GM23338 (cell line): ENCODE results near the gene ULK4. TPM values are rescaled to one million over a fixed set of nuclear protein-coding genes. Genes with fewer than 3 reads are reported as not detected.

Source experiments
- ATAC-seq: fragments of 200-7000 bp; cut with Tn5 transposase; 3 replicates; pipeline ENCODE4 v1.9.1; 2020
- DNase-seq: peaks from one replicate; pipeline ENCODE4 v3.0.0-alpha.2; 2015; ENCODE audit warnings: low spot score
- H2AFZ ChIP-seq: fragments of 200-600 bp; sonication (generic); 2 replicates; pipeline ENCODE4 v1.8.0; 2016; ENCODE audit warnings: antibody characterized with exemption, mild to moderate bottlenecking, moderate library complexity
- H3F3A ChIP-seq: fragments of 200-600 bp; sonication (generic); replicated peaks from 2 replicates; pipeline ENCODE4 v1.8.0; 2017; ENCODE audit warnings: antibody characterized with exemption, mixed run types, low read depth
- H3K27ac ChIP-seq: fragments of 200-600 bp; sonication (generic); 2 replicates; pipeline ENCODE4 v1.6.1; 2016; ENCODE audit warnings: low read depth
- H3K27me3 ChIP-seq: fragments of 200-600 bp; sonication (generic); 2 replicates; pipeline ENCODE4 v1.8.0; 2016; ENCODE audit warnings: mild to moderate bottlenecking, mixed run types, moderate library complexity; ENCODE audit not compliant: insufficient read depth
- H3K36me3 ChIP-seq: fragments of 200-600 bp; sonication (generic); 2 replicates; pipeline ENCODE4 v1.8.0; 2016; ENCODE audit warnings: mild to moderate bottlenecking; ENCODE audit not compliant: insufficient read depth
- H3K4me1 ChIP-seq: fragments of 200-600 bp; sonication (generic); 2 replicates; pipeline ENCODE4 v1.8.0; 2016; ENCODE audit warnings: mild to moderate bottlenecking, moderate library complexity; ENCODE audit not compliant: insufficient read depth
- H3K4me2 ChIP-seq: fragments of 200-600 bp; sonication (generic); 2 replicates; pipeline ENCODE4 v1.7.1; 2017; ENCODE audit warnings: mixed run types
- H3K4me3 ChIP-seq: fragments of 200-600 bp; sonication (generic); 2 replicates; pipeline ENCODE4 v1.6.1; 2016; ENCODE audit warnings: mixed run types
- H3K79me2 ChIP-seq: fragments of 200-600 bp; sonication (generic); replicated peaks from 2 replicates; pipeline ENCODE4 v1.8.0; 2017; ENCODE audit warnings: mild to moderate bottlenecking; ENCODE audit not compliant: insufficient read depth
- H3K9me2 ChIP-seq: fragments of 200-600 bp; sonication (generic); 2 replicates; pipeline ENCODE4 v1.8.0; 2017; ENCODE audit not compliant: insufficient read depth
- H4K20me1 ChIP-seq: fragments of 200-600 bp; sonication (generic); replicated peaks from 2 replicates; pipeline ENCODE4 v1.8.0; 2017; ENCODE audit warnings: mild to moderate bottlenecking; ENCODE audit not compliant: insufficient read depth
- H3K27ac Mint-ChIP-seq: 2 replicates; pipeline ENCODE4 v1.8.0; 2020; ENCODE audit warnings: inconsistent platforms, mild to moderate bottlenecking, moderate library complexity, mixed read lengths
- H3K27me3 Mint-ChIP-seq: 3 replicates; pipeline ENCODE4 v1.8.0; 2022; ENCODE audit warnings: low read depth, mild to moderate bottlenecking, moderate library complexity, mixed read lengths, inconsistent platforms; ENCODE audit not compliant: insufficient read depth, poor library complexity
- H3K36me3 Mint-ChIP-seq: 3 replicates; pipeline ENCODE4 v1.8.0; 2021; ENCODE audit warnings: low read depth, mild to moderate bottlenecking, inconsistent platforms, moderate library complexity, mixed read lengths
- H3K4me1 Mint-ChIP-seq: 3 replicates; pipeline ENCODE4 v1.8.0; 2020; ENCODE audit warnings: mild to moderate bottlenecking, inconsistent platforms, mixed read lengths
- H3K4me3 Mint-ChIP-seq: 3 replicates; pipeline ENCODE4 v1.8.0; 2021; ENCODE audit warnings: moderate library complexity, mild to moderate bottlenecking, inconsistent platforms, mixed read lengths
- H3K9me3 Mint-ChIP-seq: 3 replicates; pipeline ENCODE4 v1.8.0; 2020; ENCODE audit warnings: moderate library complexity, mild to moderate bottlenecking, inconsistent platforms, mixed read lengths
- CREB1 ChIP-seq: fragments of 250-450 bp; sonication (Bioruptor Pico); IDR thresholded peaks from 2 replicates; pipeline ENCODE4 v1.5.0; 2020; ENCODE audit warnings: low read depth, mild to moderate bottlenecking, moderate library complexity
- CTCF ChIP-seq, 2 experiments: fragments of 200-600 bp in 1 of 2; sonication (generic) in 1 of 2; conservative IDR thresholded peaks; 2 replicates each; pipeline versions ENCODE4 v1.5.1 to v1.6.1; 2016 to 2017; ENCODE audit warnings: antibody characterized with exemption in 2 of 2, low read depth in 2 of 2, mild to moderate bottlenecking in 2 of 2, moderate library complexity in 1 of 2
- EZH2 ChIP-seq: fragments of 200-600 bp; sonication (generic); IDR thresholded peaks from one replicate; pipeline ENCODE4 v1.8.0; 2017; ENCODE audit warnings: antibody characterized with exemption, mild to moderate bottlenecking, low read depth; ENCODE audit not compliant: unreplicated experiment
- EZH2phosphoT487 ChIP-seq: fragments of 200-600 bp; sonication (generic); IDR thresholded peaks from one replicate; pipeline ENCODE4 v1.8.1; 2018; ENCODE audit warnings: antibody characterized with exemption; ENCODE audit not compliant: unreplicated experiment
- JUNB ChIP-seq: IDR thresholded peaks from one replicate; pipeline ENCODE4 v1.6.1; 2016; ENCODE audit warnings: antibody characterized with exemption; ENCODE audit not compliant: unreplicated experiment
- NANOG ChIP-seq: IDR thresholded peaks from 2 replicates; pipeline ENCODE4 v1.6.1; 2016; ENCODE audit warnings: antibody characterized with exemption, borderline replicate concordance
- POLR2AphosphoS5 ChIP-seq: IDR thresholded peaks from 2 replicates; pipeline ENCODE4 v1.6.1; 2016; ENCODE audit warnings: antibody characterized with exemption, low read depth
- STAT1 ChIP-seq: IDR thresholded peaks from one replicate; pipeline ENCODE4 v1.6.1; 2016; ENCODE audit warnings: antibody characterized with exemption; ENCODE audit not compliant: unreplicated experiment
- ZNF331 ChIP-seq: fragments of 250-450 bp; sonication (Bioruptor Pico); IDR thresholded peaks from 2 replicates; pipeline ENCODE4 v1.5.0; 2020; ENCODE audit warnings: low read depth, mild to moderate bottlenecking, moderate library complexity
- ZNF462 ChIP-seq: fragments of 250-450 bp; sonication (Bioruptor Pico); IDR thresholded peaks from 2 replicates; pipeline ENCODE4 v1.5.0; 2020; ENCODE audit warnings: mild to moderate bottlenecking, moderate library complexity
- polyA plus RNA-seq: library from polyadenylated mRNA; unstranded; fragments of >200 nt; fragmentation: Nextera tagmentation; extraction: Ambion mirVana; gene quantifications from 2 replicates; pipeline ENCODE4 v1.2.1, GENCODE V29; 2016
- total RNA-seq: library from RNA; depleted of rRNA; stranded (reverse); fragments of >200 nt; shearing (Covaris generic); gene quantifications from 2 replicates; pipeline ENCODE4 v1.2.3, GENCODE V29; 2014
- TF ChIP-seq, protein P1 (sequence below): IDR thresholded peaks from one replicate; pipeline ENCODE4 v1.6.1; 2018; ENCODE audit warnings: antibody characterized with exemption; ENCODE audit not compliant: unreplicated experiment
- TF ChIP-seq, protein P2 (sequence below): IDR thresholded peaks from 2 replicates; pipeline ENCODE4 v1.6.1; 2016; ENCODE audit warnings: antibody characterized with exemption

The ULK4 gene
- total and polyA plus RNA-seq, 2 experiments from 2014 or later = 20.8 to 41.4 TPM

- H4K20me1 ChIP-seq = no peaks in the 10 kb centered on the region
- H2AFZ ChIP-seq = no peak overlapping the region
- ATAC-seq (no peak), DNase-seq (no peak)
- Mint-ChIP-seq H3K36me3 (no peaks in the 10 kb centered on the region), H3K4me1 (no peaks in the 10 kb centered on the region), H3K9me3 (no peaks in the 10 kb centered on the region), H3K27me3 (peaks cover under 1% of the 10 kb centered on the region), H3K4me3 (no peak overlapping the region), H3K27ac (no peak overlapping the region)
- no peak overlapping the region for H3K4me2 ChIP-seq
- H3K9me2 ChIP-seq = no peaks in the 10 kb centered on the region; the same call in 1 of the 2 replicates
- H3K79me2 ChIP-seq = no peaks in the 10 kb centered on the region
- TF ChIP-seq, protein P1, sequence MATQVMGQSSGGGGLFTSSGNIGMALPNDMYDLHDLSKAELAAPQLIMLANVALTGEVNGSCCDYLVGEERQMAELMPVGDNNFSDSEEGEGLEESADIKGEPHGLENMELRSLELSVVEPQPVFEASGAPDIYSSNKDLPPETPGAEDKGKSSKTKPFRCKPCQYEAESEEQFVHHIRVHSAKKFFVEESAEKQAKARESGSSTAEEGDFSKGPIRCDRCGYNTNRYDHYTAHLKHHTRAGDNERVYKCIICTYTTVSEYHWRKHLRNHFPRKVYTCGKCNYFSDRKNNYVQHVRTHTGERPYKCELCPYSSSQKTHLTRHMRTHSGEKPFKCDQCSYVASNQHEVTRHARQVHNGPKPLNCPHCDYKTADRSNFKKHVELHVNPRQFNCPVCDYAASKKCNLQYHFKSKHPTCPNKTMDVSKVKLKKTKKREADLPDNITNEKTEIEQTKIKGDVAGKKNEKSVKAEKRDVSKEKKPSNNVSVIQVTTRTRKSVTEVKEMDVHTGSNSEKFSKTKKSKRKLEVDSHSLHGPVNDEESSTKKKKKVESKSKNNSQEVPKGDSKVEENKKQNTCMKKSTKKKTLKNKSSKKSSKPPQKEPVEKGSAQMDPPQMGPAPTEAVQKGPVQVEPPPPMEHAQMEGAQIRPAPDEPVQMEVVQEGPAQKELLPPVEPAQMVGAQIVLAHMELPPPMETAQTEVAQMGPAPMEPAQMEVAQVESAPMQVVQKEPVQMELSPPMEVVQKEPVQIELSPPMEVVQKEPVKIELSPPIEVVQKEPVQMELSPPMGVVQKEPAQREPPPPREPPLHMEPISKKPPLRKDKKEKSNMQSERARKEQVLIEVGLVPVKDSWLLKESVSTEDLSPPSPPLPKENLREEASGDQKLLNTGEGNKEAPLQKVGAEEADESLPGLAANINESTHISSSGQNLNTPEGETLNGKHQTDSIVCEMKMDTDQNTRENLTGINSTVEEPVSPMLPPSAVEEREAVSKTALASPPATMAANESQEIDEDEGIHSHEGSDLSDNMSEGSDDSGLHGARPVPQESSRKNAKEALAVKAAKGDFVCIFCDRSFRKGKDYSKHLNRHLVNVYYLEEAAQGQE = no peak
- TF ChIP-seq NANOG (no peak), CTCF (conservative IDR thresholded peaks at IDR 0.05; ENCODE audit: low read depth in 2 of 2) (no peak), STAT1 (no peak), EZH2phosphoT487 (no peak), POLR2AphosphoS5 (no peak), ZNF331 (no peak), CREB1 (CRISPR knock-in tag) (no peak), JUNB (no peak), EZH2 (no peak), ZNF462 (no peak)
- TF ChIP-seq, protein P2, sequence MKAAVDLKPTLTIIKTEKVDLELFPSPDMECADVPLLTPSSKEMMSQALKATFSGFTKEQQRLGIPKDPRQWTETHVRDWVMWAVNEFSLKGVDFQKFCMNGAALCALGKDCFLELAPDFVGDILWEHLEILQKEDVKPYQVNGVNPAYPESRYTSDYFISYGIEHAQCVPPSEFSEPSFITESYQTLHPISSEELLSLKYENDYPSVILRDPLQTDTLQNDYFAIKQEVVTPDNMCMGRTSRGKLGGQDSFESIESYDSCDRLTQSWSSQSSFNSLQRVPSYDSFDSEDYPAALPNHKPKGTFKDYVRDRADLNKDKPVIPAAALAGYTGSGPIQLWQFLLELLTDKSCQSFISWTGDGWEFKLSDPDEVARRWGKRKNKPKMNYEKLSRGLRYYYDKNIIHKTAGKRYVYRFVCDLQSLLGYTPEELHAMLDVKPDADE = no peak
- H3F3A ChIP-seq = no peaks in the 10 kb centered on the region
- H3K4me3 ChIP-seq = no peak overlapping the region
- no peaks in the 10 kb centered on the region for H3K27me3 ChIP-seq
- no peaks in the 10 kb centered on the region for H3K4me1 ChIP-seq
- H3K36me3 ChIP-seq = no peaks in the 10 kb centered on the region
- H3K27ac ChIP-seq = no peak overlapping the region
These were observed 359.8 kb downstream of the ULK4 start for GRCh38 chr3:41602121-41602520.
